Caco-2 (cell line): ENCODE data around the gene RHEBL1. TPM values are rescaled to one million over a fixed set of nuclear protein-coding genes. Genes with fewer than 3 reads are reported as not detected.

Experiments used
- BruUV-seq: library from RNA; stranded (reverse); fragments of 400-500 nt; replicated peaks from 2 replicates; lab custom pipeline; 2021; lab: Mats Ljungman, UMichigan
- CTCF ChIA-PET: fragments of 300-600 bp; sonication (Branson Sonifier 250); formaldehyde crosslinking; loops from one replicate; lab custom pipeline; 2022; ENCODE audit warnings: antibody characterized with exemption; lab: Charles Lee
- POLR2A ChIA-PET: fragments of 300-600 bp; sonication (Branson Sonifier 250); formaldehyde crosslinking; loops from one replicate; lab custom pipeline; 2022; ENCODE audit warnings: antibody characterized with exemption; lab: Charles Lee
- DNase-seq, 2 experiments: peaks; one replicate each; pipeline versions ENCODE4 v3.0.0 to v3.0.0-alpha.2; 2020 to 2022
- H3K27me3 ChIP-seq: replicated peaks from 2 replicates; pipeline ENCODE4 v1.6.0; 2011; ENCODE audit warnings: low read length; ENCODE audit not compliant: control insufficient read depth, insufficient read depth
- H3K36me3 ChIP-seq: 2 replicates; pipeline ENCODE4 v1.5.1; 2011; ENCODE audit warnings: low read length; ENCODE audit not compliant: control insufficient read depth, insufficient read depth
- H3K4me1 ChIP-seq: fragments of 250-450 bp; sonication (Bioruptor Pico); 2 replicates; pipeline ENCODE4 v1.5.1; 2020; ENCODE audit warnings: mild to moderate bottlenecking
- H3K4me3 ChIP-seq: 2 replicates; pipeline ENCODE4 v1.5.1; 2011; ENCODE audit warnings: low read depth, mild to moderate bottlenecking, control low read depth, low read length
- H3K9me3 ChIP-seq: fragments of 250-450 bp; sonication (Bioruptor Pico); 2 replicates; pipeline ENCODE4 v1.5.1; 2020; ENCODE audit warnings: mild to moderate bottlenecking, moderate library complexity
- H3K27ac Mint-ChIP-seq: one replicate; pipeline ENCODE4 v1.8.0; 2022; ENCODE audit warnings: mixed read lengths; ENCODE audit not compliant: unreplicated experiment
- H3K27me3 Mint-ChIP-seq: one replicate; pipeline ENCODE4 v1.8.0; 2022; ENCODE audit warnings: mixed read lengths; ENCODE audit not compliant: insufficient read depth, unreplicated experiment
- H3K36me3 Mint-ChIP-seq: one replicate; pipeline ENCODE4 v1.8.0; 2022; ENCODE audit warnings: mild to moderate bottlenecking, mixed read lengths; ENCODE audit not compliant: insufficient read depth, unreplicated experiment
- H3K4me1 Mint-ChIP-seq: one replicate; pipeline ENCODE4 v1.8.0; 2022; ENCODE audit warnings: low read depth, mixed read lengths; ENCODE audit not compliant: unreplicated experiment
- H3K4me3 Mint-ChIP-seq: one replicate; pipeline ENCODE4 v1.8.0; 2022; ENCODE audit warnings: mild to moderate bottlenecking, moderate library complexity, mixed read lengths; ENCODE audit not compliant: unreplicated experiment
- H3K9me3 Mint-ChIP-seq: one replicate; pipeline ENCODE4 v1.8.0; 2022; ENCODE audit warnings: mixed read lengths; ENCODE audit not compliant: unreplicated experiment
- intact Hi-C: fragments of 100-400 bp; cut with micrococcal nuclease; formaldehyde crosslinking; loops from one replicate; pipeline ENCODE4 v1.10.0; 2022; ENCODE audit not compliant: unreplicated experiment
- total RNA-seq: library from RNA; stranded (reverse); gene quantifications from 2 replicates; pipeline ENCODE4 v1.2.3, GENCODE V29; 2022
- TF ChIP-seq, protein P1 (sequence below), 2 experiments: fragments of 200-600 bp in 1 of 2; IDR thresholded peaks; 1 replicate in 1 of 2; 2 replicates in 1 of 2; pipeline versions ENCODE4 v1.5.1 to v1.8.0; 2011 to 2022; ENCODE audit warnings: antibody characterized with exemption in 1 of 2, control low read depth in 1 of 2, inconsistent platforms in 1 of 2, low read depth in 1 of 2, low read length in 1 of 2, mild to moderate bottlenecking in 1 of 2, moderate library complexity in 1 of 2; ENCODE audit not compliant: insufficient read depth in 1 of 2, severe bottlenecking in 1 of 2, unreplicated experiment in 1 of 2

Gene RHEBL1
- total RNA-seq, 1 experiment from 2014 or later, result 2.5 TPM

DNA sequence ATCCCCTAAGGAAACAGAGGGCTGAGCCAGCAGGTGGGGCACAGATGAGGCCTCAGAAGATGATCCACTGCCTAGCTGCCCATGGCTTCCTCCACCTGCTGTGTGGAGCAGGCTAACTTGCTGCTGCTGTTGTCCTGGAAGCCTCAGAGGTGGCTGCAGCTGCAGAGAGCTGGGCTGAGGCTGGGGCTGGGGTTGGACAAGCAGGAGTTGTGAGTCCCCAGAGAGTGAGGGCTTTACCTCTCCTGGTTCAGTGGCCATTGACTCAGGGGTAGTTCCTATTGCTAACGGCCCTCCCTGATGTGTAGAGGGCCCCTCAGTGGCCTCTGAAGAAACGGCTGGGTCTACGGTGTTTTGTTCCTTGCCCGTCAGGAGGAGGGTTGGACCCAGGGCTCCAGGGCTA is 37.5 kb downstream of the RHEBL1 start:
- Histone ChIP-seq H3K4me3 (no peak overlapping the region), H3K36me3 (peaks cover 9% of the 10 kb centered on the region), H3K27me3 (no peaks in the 10 kb centered on the region), H3K9me3 (no peaks in the 10 kb centered on the region), H3K4me1 (no peaks in the 10 kb centered on the region)
- Mint-ChIP-seq H3K9me3 (no peaks in the 10 kb centered on the region), H3K27me3 (no peaks in the 10 kb centered on the region), H3K36me3 (peaks cover 96% of the 10 kb centered on the region), H3K4me1 (no peaks in the 10 kb centered on the region), H3K27ac (no peak overlapping the region), H3K4me3 (no peak overlapping the region)
- peak in 1 of 2 experiments; percentile 29 for DNase-seq
- no TSS peak for BruUV-seq
- ChIA-PET POLR2A (no interaction called here), CTCF (interaction anchor here (0.7 kb wide), 1 partner anchor 265 kb away, joined by 3 read pairs; no protein-coding TSS in a partner anchor)
- intact Hi-C loops, result no loop called here
- TF ChIP-seq, protein P1, sequence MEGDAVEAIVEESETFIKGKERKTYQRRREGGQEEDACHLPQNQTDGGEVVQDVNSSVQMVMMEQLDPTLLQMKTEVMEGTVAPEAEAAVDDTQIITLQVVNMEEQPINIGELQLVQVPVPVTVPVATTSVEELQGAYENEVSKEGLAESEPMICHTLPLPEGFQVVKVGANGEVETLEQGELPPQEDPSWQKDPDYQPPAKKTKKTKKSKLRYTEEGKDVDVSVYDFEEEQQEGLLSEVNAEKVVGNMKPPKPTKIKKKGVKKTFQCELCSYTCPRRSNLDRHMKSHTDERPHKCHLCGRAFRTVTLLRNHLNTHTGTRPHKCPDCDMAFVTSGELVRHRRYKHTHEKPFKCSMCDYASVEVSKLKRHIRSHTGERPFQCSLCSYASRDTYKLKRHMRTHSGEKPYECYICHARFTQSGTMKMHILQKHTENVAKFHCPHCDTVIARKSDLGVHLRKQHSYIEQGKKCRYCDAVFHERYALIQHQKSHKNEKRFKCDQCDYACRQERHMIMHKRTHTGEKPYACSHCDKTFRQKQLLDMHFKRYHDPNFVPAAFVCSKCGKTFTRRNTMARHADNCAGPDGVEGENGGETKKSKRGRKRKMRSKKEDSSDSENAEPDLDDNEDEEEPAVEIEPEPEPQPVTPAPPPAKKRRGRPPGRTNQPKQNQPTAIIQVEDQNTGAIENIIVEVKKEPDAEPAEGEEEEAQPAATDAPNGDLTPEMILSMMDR (IDR thresholded peaks at IDR 0.05; ENCODE audit: insufficient read depth in 1 of 2, low read depth in 1 of 2, low read length in 1 of 2, severe bottlenecking in 1 of 2, unreplicated experiment in 1 of 2), result no peak

DNA sequence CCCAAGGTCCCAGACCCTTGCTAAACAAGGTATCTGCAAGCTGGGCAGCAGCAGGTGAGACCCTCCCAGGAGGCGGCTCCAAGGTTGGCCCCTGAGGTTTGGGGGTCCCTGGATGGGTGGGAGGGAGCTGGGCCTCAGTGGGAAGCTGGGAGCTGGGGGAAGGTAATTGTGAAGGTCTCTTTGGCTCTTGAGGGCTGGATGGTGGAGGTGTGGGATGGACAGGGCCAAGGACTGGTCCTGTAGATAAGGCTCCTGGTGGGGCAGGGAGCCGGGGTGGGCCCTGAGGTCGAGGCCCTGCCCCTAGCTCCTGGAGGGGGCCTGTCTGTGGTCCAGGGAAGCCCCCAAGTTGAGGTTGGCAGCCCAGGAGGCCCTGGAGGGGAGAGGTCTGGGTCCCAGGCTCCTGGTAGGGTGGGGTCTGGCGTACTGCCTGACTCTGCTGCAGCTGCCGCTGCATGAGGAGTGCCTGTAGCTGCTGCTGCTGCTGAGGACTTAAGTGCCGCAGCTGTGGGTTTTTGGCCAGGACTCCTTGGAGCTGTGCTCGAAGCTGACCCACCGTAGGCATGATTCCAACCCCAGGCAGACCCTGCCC is 38.1 kb downstream of the RHEBL1 start:
- DNase-seq, result peak in 1 of 2 experiments; percentile 32
- no TSS peak for BruUV-seq
- peaks cover 9% of the 10 kb centered on the region for H3K36me3 ChIP-seq
- Mint-ChIP-seq H3K36me3 (peaks cover 93% of the 10 kb centered on the region), H3K4me1 (no peaks in the 10 kb centered on the region), H3K27ac (no peak overlapping the region), H3K4me3 (no peak overlapping the region), H3K9me3 (no peaks in the 10 kb centered on the region), H3K27me3 (no peaks in the 10 kb centered on the region)
- CTCF ChIA-PET, result no interaction called here
- no peaks in the 10 kb centered on the region for H3K27me3 ChIP-seq
- H3K9me3 ChIP-seq, result no peaks in the 10 kb centered on the region
- no peak overlapping the region for H3K4me3 ChIP-seq
- POLR2A ChIA-PET, result no interaction called here
- no peaks in the 10 kb centered on the region for H3K4me1 ChIP-seq
- intact Hi-C loops, result no loop called here
- TF ChIP-seq, protein P1 (IDR thresholded peaks at IDR 0.05; ENCODE audit: insufficient read depth in 1 of 2, low read depth in 1 of 2, low read length in 1 of 2, severe bottlenecking in 1 of 2, unreplicated experiment in 1 of 2), result no peak

GRCh38 chr12:49030714-49031572 is 38.8 kb downstream of the RHEBL1 start:
- BruUV-seq, result TSS peak; percentile 6
- intact Hi-C loops, result no loop called here
- H3K9me3 ChIP-seq, result no peaks in the 10 kb centered on the region
- Mint-ChIP-seq H3K36me3 (peaks cover 96% of the 10 kb centered on the region), H3K27ac (peak overlapping the region; percentile 7), H3K4me1 (no peaks in the 10 kb centered on the region), H3K9me3 (no peaks in the 10 kb centered on the region), H3K4me3 (no peak overlapping the region), H3K27me3 (no peaks in the 10 kb centered on the region)
- TF ChIP-seq, protein P1 (IDR thresholded peaks at IDR 0.05; ENCODE audit: insufficient read depth in 1 of 2, low read depth in 1 of 2, low read length in 1 of 2, severe bottlenecking in 1 of 2, unreplicated experiment in 1 of 2), result no peak
- peak in 1 of 2 experiments; percentile 32 for DNase-seq
- no peaks in the 10 kb centered on the region for H3K27me3 ChIP-seq
- peaks cover 15% of the 10 kb centered on the region for H3K36me3 ChIP-seq
- no peaks in the 10 kb centered on the region for H3K4me1 ChIP-seq
- no peak overlapping the region for H3K4me3 ChIP-seq
- ChIA-PET POLR2A (no interaction called here), CTCF (no interaction called here)
